Natural killer cell (primary cell): ENCODE measurements around the gene TNFRSF25. TPM values are rescaled to one million over a fixed set of nuclear protein-coding genes. Genes with fewer than 3 reads are reported as not detected.

Experiments
- ATAC-seq, 3 donors: fragments of 150-1000 bp in 2 of 3; fragments of 200-7000 bp in 1 of 3; cut with Tn5 transposase; 1 replicate in 1 of 3; 2 replicates in 2 of 3; pipeline ENCODE4 v1.10.0; 2021; ENCODE audit warnings: mild to moderate bottlenecking in 2 of 3, moderate library complexity in 2 of 3
- DNase-seq, 2 donors: peaks; one replicate each; pipeline versions ENCODE4 v3.0.0 to v3.0.0-alpha.2; 2013 to 2021; ENCODE audit warnings: mixed read lengths in 1 of 2
- H3K27ac ChIP-seq: one replicate; pipeline ENCODE4 v1.5.1; 2013; ENCODE audit warnings: mild to moderate bottlenecking, low read length
- H3K27me3 ChIP-seq: one replicate; pipeline ENCODE4 v1.6.1; 2013; ENCODE audit warnings: low read length; ENCODE audit not compliant: control insufficient read depth, insufficient read depth
- H3K36me3 ChIP-seq: one replicate; pipeline ENCODE4 v1.6.1; 2013; ENCODE audit warnings: low read length; ENCODE audit not compliant: control insufficient read depth, insufficient read depth
- H3K4me1 ChIP-seq: one replicate; pipeline ENCODE4 v1.6.1; 2013; ENCODE audit warnings: low read length; ENCODE audit not compliant: control insufficient read depth, insufficient read depth
- H3K4me3 ChIP-seq: one replicate; pipeline ENCODE4 v1.5.1; 2013; ENCODE audit warnings: low read length
- H3K9me3 ChIP-seq: one replicate; pipeline ENCODE4 v1.6.1; 2013; ENCODE audit warnings: low read length; ENCODE audit not compliant: control insufficient read depth, insufficient read depth
- H3K27ac Mint-ChIP-seq, 2 donors: one replicate each; pipeline ENCODE4 v1.8.0; 2022; ENCODE audit warnings: mild to moderate bottlenecking in 2 of 2, mixed read lengths in 2 of 2, moderate library complexity in 1 of 2
- H3K27me3 Mint-ChIP-seq, 2 donors: one replicate each; pipeline ENCODE4 v1.8.0; 2022; ENCODE audit warnings: low read depth in 2 of 2, mixed read lengths in 2 of 2
- H3K36me3 Mint-ChIP-seq: one replicate; pipeline ENCODE4 v1.8.0; 2022; ENCODE audit warnings: mixed read lengths
- H3K4me1 Mint-ChIP-seq, 2 donors: one replicate each; pipeline ENCODE4 v1.8.0; 2022; ENCODE audit warnings: mixed read lengths in 2 of 2
- H3K4me3 Mint-ChIP-seq: one replicate; pipeline ENCODE4 v1.8.0; 2022; ENCODE audit warnings: mild to moderate bottlenecking, moderate library complexity, mixed read lengths
- H3K9me3 Mint-ChIP-seq, 2 donors: one replicate each; pipeline ENCODE4 v1.8.0; 2022; ENCODE audit warnings: mixed read lengths in 2 of 2
- CTCF ChIP-seq: fragments of 200-600 bp; IDR thresholded peaks from one replicate; pipeline ENCODE4 v1.8.0; 2022; ENCODE audit warnings: antibody characterized with exemption
- WGBS: methylation state at CpG from one replicate; pipeline ENCODE4 v1.1.7; 2013; ENCODE audit warnings: missing lambda C conversion rate; ENCODE audit not compliant: insufficient coverage; 5-methylcytosine and 5-hydroxymethylcytosine counted together
- intact Hi-C: fragments of 100-400 bp; cut with micrococcal nuclease; formaldehyde crosslinking; loops from one replicate; pipeline ENCODE4 v1.14.2; 2022
- total RNA-seq, 4 donors: library from RNA; stranded (reverse); fragments of 120-200 nt in 1 of 4; gene quantifications; one replicate each; pipeline versions ENCODE4 v1.2.3 to v1.2.4, GENCODE V29; 2013 to 2022

TNFRSF25 gene
- total RNA-seq, 3 donors from 2014 or later (not counting 1 experiment from before 2014, with no cell fraction given): 14.5 to 41.5 (median 19.9) TPM

- Mint-ChIP-seq H3K4me3 (no peak overlapping the region), H3K27ac (no peak overlapping the region), H3K36me3 (no peaks in the 10 kb centered on the region), H3K4me1 (peaks cover 0 to 15% of the 10 kb centered on the region in 2 donors), H3K27me3 (peaks cover 22 to 32% of the 10 kb centered on the region in 2 donors), H3K9me3 (no peaks in the 10 kb centered on the region)
- intact Hi-C loops: no loop called here
- no peak for TF ChIP-seq CTCF
- H3K9me3 ChIP-seq: no peaks in the 10 kb centered on the region
- H3K4me3 ChIP-seq: no peak overlapping the region
- 91% methylated on average over 7 of the region's 7 CpGs for WGBS
- H3K27me3 ChIP-seq: peaks cover 22% of the 10 kb centered on the region
- no peak overlapping the region for H3K27ac ChIP-seq
- ATAC-seq: no peak
- peaks cover 10% of the 10 kb centered on the region for H3K4me1 ChIP-seq
- no peak for DNase-seq
- no peaks in the 10 kb centered on the region for H3K36me3 ChIP-seq
Measured at GRCh38 chr1:6483761-6484117, 17.8 kb upstream of the TNFRSF25 start.

- intact Hi-C loops: no loop called here
- H3K4me1 Mint-ChIP-seq: peaks cover 0 to 15% of the 10 kb centered on the region in 2 donors
- H3K36me3 ChIP-seq: no peaks in the 10 kb centered on the region
Measured at GRCh38 chr1:6483017-6483760, 17.2 kb upstream of the TNFRSF25 start.

DNA sequence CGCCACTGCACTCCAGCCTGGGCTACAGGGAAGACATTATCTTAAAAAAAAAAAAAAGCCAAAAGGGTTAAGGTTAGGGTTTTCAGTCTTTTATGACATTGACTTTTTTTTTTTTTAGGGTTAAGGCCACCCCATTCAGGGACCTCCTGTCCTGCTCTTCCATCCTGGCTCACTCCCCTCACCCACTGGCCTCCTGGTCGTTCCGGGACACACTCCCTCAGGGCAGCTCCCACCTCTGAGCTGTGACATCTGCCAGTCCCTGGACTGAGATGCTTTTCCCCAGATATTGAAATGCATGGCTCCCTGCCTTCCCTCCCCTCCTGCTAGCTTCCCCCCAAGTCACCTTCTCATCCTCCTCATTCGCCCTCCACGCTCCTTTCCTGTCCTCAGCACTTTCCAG lies 15.8 kb upstream of the TNFRSF25 start:
- no peak overlapping the region for H3K4me3 Mint-ChIP-seq
- H3K36me3 ChIP-seq: no peaks in the 10 kb centered on the region
- WGBS: 90% methylated on average over 5 of the region's 5 CpGs
- ATAC-seq (no peak), DNase-seq (no peak)
- no peaks in the 10 kb centered on the region for H3K9me3 ChIP-seq
- no peak overlapping the region for H3K4me3 ChIP-seq
- TF ChIP-seq CTCF: no peak
- peaks cover 22% of the 10 kb centered on the region for H3K27me3 ChIP-seq
- peaks cover 15 to 26% of the 10 kb centered on the region in 2 donors for H3K27me3 Mint-ChIP-seq
- peaks cover 10% of the 10 kb centered on the region for H3K4me1 ChIP-seq
- H3K27ac ChIP-seq: no peak overlapping the region
- H3K36me3 Mint-ChIP-seq: no peaks in the 10 kb centered on the region
- no peak overlapping the region for H3K27ac Mint-ChIP-seq
- H3K9me3 Mint-ChIP-seq: no peaks in the 10 kb centered on the region
- peaks cover 0 to 15% of the 10 kb centered on the region in 2 donors for H3K4me1 Mint-ChIP-seq
- intact Hi-C loops: no loop called here

More at GRCh38 chr1:6483017-6483760, 17.2 kb upstream of the TNFRSF25 start:
- H3K4me3 Mint-ChIP-seq: no peak overlapping the region
- no peaks in the 10 kb centered on the region for H3K36me3 Mint-ChIP-seq
- peaks cover 22% of the 10 kb centered on the region for H3K27me3 ChIP-seq
- ATAC-seq (no peak), DNase-seq (no peak)
- no peak overlapping the region for H3K4me3 ChIP-seq
- TF ChIP-seq CTCF: no peak
- WGBS: 82% methylated on average over 14 of the region's 14 CpGs
- no peak overlapping the region for H3K27ac Mint-ChIP-seq
- H3K27me3 Mint-ChIP-seq: peaks cover 22 to 32% of the 10 kb centered on the region in 2 donors
- no peak overlapping the region for H3K27ac ChIP-seq
- H3K4me1 ChIP-seq: peaks cover 10% of the 10 kb centered on the region
- no peaks in the 10 kb centered on the region for H3K9me3 ChIP-seq
- H3K9me3 Mint-ChIP-seq: no peaks in the 10 kb centered on the region
